GM20000 (cell line): Measurements from ENCODE around the gene FKBP4.

Experiments used
- DNase-seq: peaks from one replicate; pipeline ENCODE4 v3.0.0; 2012; ENCODE audit warnings: low spot score
- CTCF ChIP-seq: IDR thresholded peaks from 2 replicates; pipeline ENCODE4 v1.5.1; 2012; ENCODE audit warnings: mild to moderate bottlenecking, control low read depth; ENCODE audit errors: extremely low read depth, missing control alignments

Gene FKBP4

DNA sequence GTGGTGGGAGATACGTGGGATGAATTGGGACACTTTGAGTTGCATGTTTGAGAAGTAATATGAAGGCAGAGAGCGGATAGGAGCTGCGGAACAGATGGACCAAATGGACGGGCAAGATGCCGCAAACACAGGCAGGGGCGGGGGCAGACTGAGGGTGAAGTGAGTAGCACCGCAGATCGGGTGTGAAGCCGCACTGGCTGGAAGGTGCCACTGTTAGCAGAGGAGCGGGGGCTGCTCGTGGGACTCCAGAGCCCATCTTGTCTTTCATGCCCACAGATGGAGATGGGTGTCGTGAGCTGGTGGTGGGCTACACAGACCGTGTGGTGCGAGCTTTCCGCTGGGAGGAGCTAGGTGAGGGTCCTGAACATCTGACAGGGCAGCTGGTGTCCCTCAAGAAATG is 25.0 kb downstream of the FKBP4 start:
- no peak for TF ChIP-seq CTCF
- no peak for DNase-seq

DNA sequence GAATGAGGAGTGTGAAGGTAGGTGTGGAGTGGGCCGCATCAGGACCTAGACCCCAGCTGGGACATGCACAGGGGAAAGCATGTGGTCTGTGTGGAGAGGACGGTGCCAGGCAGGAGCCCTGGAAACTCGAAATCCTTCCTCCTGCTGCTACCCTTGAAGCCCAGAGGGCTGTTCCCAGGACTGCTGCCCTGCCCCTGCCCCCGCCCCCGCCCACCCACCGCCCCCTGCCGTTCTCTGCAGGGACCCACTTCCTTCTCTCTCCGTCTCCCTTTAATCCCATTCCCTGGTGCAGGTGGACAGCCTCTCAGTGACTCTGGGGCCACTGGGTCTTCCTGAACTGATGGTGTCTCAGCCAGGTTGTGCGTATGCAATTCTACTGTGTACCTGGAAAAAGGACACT is 25.7 kb downstream of the FKBP4 start:
- no peak for TF ChIP-seq CTCF
- DNase-seq = no peak

DNA sequence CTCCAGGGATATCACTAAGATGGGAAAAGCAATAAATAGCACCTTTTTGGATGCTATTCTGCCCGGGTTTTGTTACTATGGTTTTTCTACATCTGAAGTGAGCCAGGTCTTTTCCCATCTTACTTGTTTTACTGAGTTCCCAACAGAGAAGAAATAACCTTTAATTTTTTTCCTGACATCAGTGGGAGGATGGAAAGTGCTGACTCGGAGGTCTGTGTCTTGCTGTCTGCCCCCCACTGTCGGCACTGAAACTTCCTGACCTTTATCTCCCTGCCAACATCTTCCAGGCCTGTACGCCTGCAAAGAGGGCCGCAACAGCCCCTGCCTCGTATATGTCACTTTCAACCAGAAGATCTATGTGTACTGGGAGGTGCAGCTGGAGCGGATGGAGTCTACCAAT is 28.7 kb downstream of the FKBP4 start:
- no peak for TF ChIP-seq CTCF
- no peak for DNase-seq

- TF ChIP-seq CTCF = no peak
- no peak for DNase-seq
These were observed 29.8 kb downstream of the FKBP4 start for GRCh38 chr12:2824541-2824940.

DNA sequence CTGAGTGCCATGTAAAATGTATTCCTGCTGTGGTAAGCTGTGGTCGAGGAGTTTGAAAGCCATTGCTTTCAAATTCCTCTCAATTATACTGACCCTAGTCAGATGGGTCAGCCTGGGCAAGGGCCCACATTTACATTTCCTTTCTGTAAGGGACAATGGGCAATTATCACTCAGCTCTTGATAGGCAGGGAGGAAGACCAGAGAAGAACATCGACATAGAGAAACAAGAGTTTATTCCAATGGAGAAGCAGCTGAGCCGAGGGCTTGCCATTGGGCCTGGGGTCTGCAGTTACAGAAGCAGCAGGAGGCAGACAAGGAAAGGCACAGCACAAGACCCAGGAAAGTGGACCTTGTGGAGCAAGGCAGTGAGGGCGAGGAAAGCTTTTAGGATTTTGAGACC is 30.4 kb downstream of the FKBP4 start:
- no peak for DNase-seq
- no peak for TF ChIP-seq CTCF

DNA sequence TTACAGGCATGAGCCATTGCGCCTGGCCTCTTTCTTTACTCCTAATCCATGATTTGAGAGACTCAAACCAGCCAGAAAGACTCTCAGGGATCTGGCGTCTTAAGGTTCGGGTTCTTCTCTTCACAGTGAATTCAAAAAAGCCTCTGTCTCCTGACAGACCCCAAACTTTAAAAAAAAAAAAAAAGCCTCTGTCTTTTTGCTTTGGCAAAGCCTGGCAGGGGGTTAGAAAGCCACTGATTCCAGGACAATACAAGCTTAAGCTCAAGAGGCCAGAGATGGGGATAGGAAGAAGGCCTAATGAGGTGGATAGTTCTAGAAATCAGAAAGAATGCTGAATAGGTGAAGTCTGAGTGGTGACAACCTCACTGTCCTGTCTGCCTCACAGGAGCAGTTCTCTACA is 31.3 kb downstream of the FKBP4 start:
- no peak for TF ChIP-seq CTCF
- no peak for DNase-seq

DNA sequence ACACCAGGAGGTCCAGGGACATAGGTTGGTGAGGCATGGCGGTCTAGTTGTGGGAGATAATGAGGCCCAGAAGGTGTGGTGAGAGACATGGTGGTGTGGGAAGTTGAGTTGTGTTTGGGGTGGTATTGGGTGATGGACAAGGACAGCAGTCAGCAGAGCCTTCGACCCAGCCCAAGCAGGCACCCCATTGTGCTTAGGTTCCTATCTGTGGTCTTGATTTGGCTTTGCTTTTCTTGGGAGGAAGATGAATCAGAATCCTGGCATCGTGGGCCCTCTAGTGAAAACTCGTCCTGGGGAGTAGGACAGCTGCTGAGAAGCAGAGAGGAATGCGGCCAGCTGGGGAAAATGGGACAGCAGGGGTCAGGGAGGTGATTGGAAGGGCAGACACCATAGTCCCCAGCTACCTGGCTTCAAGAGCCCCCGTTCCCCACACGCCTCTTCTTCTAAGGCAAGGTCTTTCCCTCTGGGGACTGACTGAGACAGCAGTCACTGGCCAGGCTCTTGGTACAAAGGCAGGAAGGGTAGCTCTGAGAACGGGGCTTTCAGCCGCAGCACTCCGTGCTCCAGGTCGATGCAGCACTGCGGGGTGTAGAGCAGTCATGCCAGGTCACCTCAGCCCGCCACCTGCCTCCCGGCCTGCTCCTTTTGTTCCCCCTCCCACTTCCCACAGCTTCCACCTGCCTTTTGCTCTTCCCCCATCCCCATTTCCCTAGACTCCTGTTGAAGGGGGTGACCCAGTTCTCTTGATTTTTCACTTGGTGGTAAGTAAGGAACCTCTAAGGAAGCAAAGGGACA is 32.1 kb downstream of the FKBP4 start:
- DNase-seq = no peak
- no peak for TF ChIP-seq CTCF
